ENCODE data around the gene ZDHHC5. TPM values are rescaled to one million over a fixed set of nuclear protein-coding genes. Genes with fewer than 3 reads are reported as not detected.

Gene ZDHHC5
- total and polyA plus RNA-seq, 2 of the 4 experiments (the other 2 are of a cell fraction), result 19.4 to 45.7 TPM

DNA sequence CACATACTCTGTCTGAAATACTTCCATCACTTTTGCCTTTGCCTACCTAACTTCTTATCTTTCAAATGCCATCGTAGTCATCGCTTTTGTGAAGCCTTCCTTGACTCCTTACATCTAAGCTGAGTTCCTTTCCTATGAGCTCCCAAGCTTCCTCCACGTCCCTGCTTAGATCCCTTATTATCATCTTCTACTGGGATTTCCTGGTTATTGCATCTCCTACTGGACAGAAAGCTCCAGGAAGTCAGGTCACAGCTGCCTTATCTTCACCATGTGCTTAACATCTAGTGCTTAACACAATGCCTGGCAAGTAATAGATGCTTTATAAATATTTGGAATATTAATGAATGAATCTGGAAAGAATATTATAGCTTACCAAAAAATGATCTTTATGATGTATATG, 24.1 kb upstream of the ZDHHC5 start:
- Histone ChIP-seq H3K27ac (ENCODE audit: insufficient read depth, low read length) (no peak overlapping the region), H3K4me2 (ENCODE audit: low read depth, low read length) (no peak overlapping the region), H2BK20ac (ENCODE audit: low read depth, low read length) (no peak overlapping the region), H3K4me1 (ENCODE audit: control insufficient read depth, insufficient read depth, low read length) (peaks cover 30% of the 10 kb centered on the region), H2AK5ac (ENCODE audit: low read depth, low read length) (no peak overlapping the region), H3K4ac (ENCODE audit: low read depth, low read length) (no peak overlapping the region), H2AFZ (replicated peaks; ENCODE audit: low read length, poor library complexity) (no peak overlapping the region), H2AK9ac (replicated peaks; ENCODE audit: low read depth, low read length, poor library complexity) (no peak overlapping the region), H3K79me1 (ENCODE audit: low read depth in 1 of 2, low read length in 2 of 2) (peaks cover 21 to 79% of the 10 kb centered on the region in 2 experiments), H3K27me3 (ENCODE audit: control insufficient read depth, insufficient read depth, low read length) (no peaks in the 10 kb centered on the region), H4K5ac (ENCODE audit: low read depth, low read length) (no peak overlapping the region), H2BK5ac (ENCODE audit: low read depth, low read length, poor library complexity, severe bottlenecking) (no peak overlapping the region), H2BK120ac (ENCODE audit: low read depth, low read length) (no peak overlapping the region), H3K14ac (replicated peaks; ENCODE audit: low read depth, low read length) (no peak overlapping the region), H3K23ac (ENCODE audit: low read depth, low read length) (peak overlapping the region; percentile 3; the same call in 1 of the 2 replicates), H3K9ac (ENCODE audit: low read depth, low read length) (no peak overlapping the region), H3K9me3 (ENCODE audit: control insufficient read depth, insufficient read depth, low read length) (no peaks in the 10 kb centered on the region), H3K18ac (ENCODE audit: low read depth, low read length) (no peak overlapping the region), H4K20me1 (ENCODE audit: insufficient read depth, low read length) (peaks cover 93% of the 10 kb centered on the region), H2BK15ac (ENCODE audit: low read depth, low read length) (no peak overlapping the region), H3K4me3 (ENCODE audit: insufficient read depth, low read depth, low read length) (no peak overlapping the region), H3K36me3 (ENCODE audit: control insufficient read depth, insufficient read depth, low read length) (peaks cover 6% of the 10 kb centered on the region; the same call in 1 of the 2 replicates), H4K91ac (ENCODE audit: insufficient read depth, low read depth, low read length) (no peak overlapping the region), H4K8ac (ENCODE audit: low read depth in 2 of 2, low read length in 2 of 2) (no peak overlapping the region), H3K9me1 (ENCODE audit: insufficient read depth, low read length) (peaks cover 12% of the 10 kb centered on the region; the same call in 1 of the 2 replicates), H3K56ac (ENCODE audit: extremely low read depth, insufficient read depth, low read length) (no peak overlapping the region)
- DNase-seq, result peak; percentile 44
- BruUV-seq (replicated peaks), result no TSS peak
- in situ Hi-C loops (cut with MboI; ENCODE audit: low sequenced_read_pairs) (loop anchor here (5.0 to 10.0 kb wide), 3 partner anchors 77 to 189 kb away; partner anchors contain the start of gene UBE2L6), intact Hi-C loops (cut with micrococcal nuclease) (loop anchor here (1.0 kb wide), 1 partner anchor 299 kb away; no protein-coding TSS in a partner anchor), dilution Hi-C loops (cut with HindIII; ENCODE audit: low sequenced_read_pairs, unreplicated experiment) (no loop called here)
- TF ChIP-seq MAFK (IDR thresholded peaks at IDR 0.05; ENCODE audit: low read depth, low read length) (no peak), MAZ (IDR thresholded peaks at IDR 0.05; ENCODE audit: borderline replicate concordance, low read depth, low read length) (no peak), BHLHE40 (IDR thresholded peaks at IDR 0.05; ENCODE audit: low read depth, low read length) (no peak), MXI1 (IDR thresholded peaks at IDR 0.05; ENCODE audit: borderline replicate concordance, low read depth, low read length) (no peak), FOS (IDR thresholded peaks at IDR 0.05; ENCODE audit: low read depth, low read length) (no peak), RFX5 (IDR thresholded peaks at IDR 0.05; ENCODE audit: low read depth, low read length) (no peak), RCOR1 (IDR thresholded peaks at IDR 0.05; ENCODE audit: insufficient replicate concordance, low read length) (no peak), POLR2A (IDR thresholded peaks at IDR 0.05; ENCODE audit: low read depth, low read length) (no peak)
- TF ChIP-seq, protein P1, sequence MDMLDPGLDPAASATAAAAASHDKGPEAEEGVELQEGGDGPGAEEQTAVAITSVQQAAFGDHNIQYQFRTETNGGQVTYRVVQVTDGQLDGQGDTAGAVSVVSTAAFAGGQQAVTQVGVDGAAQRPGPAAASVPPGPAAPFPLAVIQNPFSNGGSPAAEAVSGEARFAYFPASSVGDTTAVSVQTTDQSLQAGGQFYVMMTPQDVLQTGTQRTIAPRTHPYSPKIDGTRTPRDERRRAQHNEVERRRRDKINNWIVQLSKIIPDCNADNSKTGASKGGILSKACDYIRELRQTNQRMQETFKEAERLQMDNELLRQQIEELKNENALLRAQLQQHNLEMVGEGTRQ (IDR thresholded peaks at IDR 0.05; ENCODE audit: low read depth, low read length), result no peak
- WGBS, 2 experiments (ENCODE audit: extremely low coverage in 2 of 2, insufficient read length in 1 of 2), result 100% methylated on average over 1 of the region's 3 CpGs; no CpG with 5 or more reads in 1 of the 2 experiments
- ChIA-PET POLR2A (ENCODE audit: unreplicated experiment) (interaction anchor here (0.6 kb wide), 2 partner anchors 53 to 117 kb away, joined by 3 to 5 read pairs; no protein-coding TSS in a partner anchor), CTCF (interaction anchor here (0.6 to 2.4 kb wide), 8 partner anchors 10 to 167 kb away, joined by 3 to 12 read pairs (median 4); partner anchors contain the start of gene UBE2L6)
- no peak for ATAC-seq (ENCODE audit: low read depth)
